Stomach (tissue), 9 donors: ENCODE data around the gene DCBLD1. TPM values are rescaled to one million over a fixed set of nuclear protein-coding genes. Genes with fewer than 3 reads are reported as not detected.

Experiments
- DNase-seq, 2 donors: peaks; one replicate each; pipeline versions ENCODE4 v3.0.0 to v3.0.0-alpha.2; 2013 to 2019
- H3K27ac ChIP-seq, 5 donors: fragments of 200-600 bp in 4 of 5; sonication (generic) in 4 of 5; one replicate each; pipeline ENCODE4 v1.5.1; 2013 to 2019; ENCODE audit warnings: mild to moderate bottlenecking in 1 of 5, moderate library complexity in 1 of 5
- H3K27me3 ChIP-seq, 3 donors: fragments of 200-600 bp; sonication (generic); one replicate each; pipeline ENCODE4 v1.5.1; 2017 to 2019; ENCODE audit warnings: mixed run types in 1 of 3
- H3K36me3 ChIP-seq, 4 donors: fragments of 200-600 bp; sonication (generic); 1 replicate in 3 of 4; 2 replicates in 1 of 4; pipeline ENCODE4 v1.5.1; 2016 to 2019
- H3K4me1 ChIP-seq, 4 donors: fragments of 200-600 bp; sonication (generic); one replicate each; pipeline ENCODE4 v1.5.1; 2016 to 2019
- H3K4me3 ChIP-seq, 4 donors: fragments of 200-600 bp; sonication (generic) in 3 of 4; one replicate each; pipeline ENCODE4 v1.5.1; 2016 to 2019; ENCODE audit warnings: mild to moderate bottlenecking in 1 of 4
- H3K9me3 ChIP-seq, 4 donors: fragments of 200-600 bp; sonication (generic); one replicate each; pipeline ENCODE4 v1.5.1; 2016 to 2019
- EP300 ChIP-seq: sonication (generic); formaldehyde crosslinking; IDR thresholded peaks from one replicate; pipeline ENCODE4 v1.6.1; 2017; ENCODE audit warnings: antibody characterized with exemption
- POLR2A ChIP-seq, 4 donors: fragments of 450-650 bp; IDR thresholded peaks; one replicate each; pipeline ENCODE4 v1.6.1; 2016; ENCODE audit warnings: antibody characterized with exemption in 4 of 4, control low read depth in 2 of 4, mild to moderate bottlenecking in 1 of 4, moderate library complexity in 1 of 4
- POLR2AphosphoS5 ChIP-seq, 3 donors: sonication (generic); formaldehyde crosslinking; IDR thresholded peaks; one replicate each; pipeline ENCODE4 v1.6.1; 2016; ENCODE audit warnings: antibody characterized with exemption in 3 of 3
- WGBS, 5 donors: extraction: QIAGEN DNeasy Blood & Tissue Kit in 3 of 5; methylation state at CpG; one replicate each; pipeline versions ENCODE4 v1.1.5 to v1.1.7; 2013 to 2018; 5-methylcytosine and 5-hydroxymethylcytosine counted together
- intact Hi-C: fragments of 100-400 bp; cut with DNase I; formaldehyde crosslinking; loops from one replicate; pipeline ENCODE4 v1.15.1; 2023; ENCODE audit warnings: low total_unique reads
- polyA plus RNA-seq, 3 donors: library from polyadenylated mRNA; stranded (reverse); fragments of 200-250 nt; gene quantifications; one replicate each; pipeline ENCODE4 v1.2.3, GENCODE V29; 2013
- total RNA-seq, 5 donors: library from RNA; depleted of rRNA; stranded (reverse); fragments of >200 nt; gene quantifications; one replicate each; pipeline versions ENCODE4 v1.1.0 to v1.2.3, GENCODE V29; 2014 to 2016
- TF ChIP-seq, protein P1 (sequence below), 7 experiments: fragments of 450-650 bp in 4 of 7; fragments of 200-600 bp in 3 of 7; sonication (generic) in 3 of 7; IDR thresholded peaks; one replicate each; pipeline ENCODE4 v1.5.1; 2016 to 2019; ENCODE audit warnings: antibody characterized with exemption in 7 of 7, control low read depth in 2 of 7, mild to moderate bottlenecking in 1 of 7
- donor health status: healthy with polysubstance abuse.
- donor health status: Bipolar disorder and iron deficiency.
- donor health status: healthy.

DCBLD1 gene
- total and polyA plus RNA-seq, 8 donors: 3.4 to 28.5 (median 9.1) TPM

DNA sequence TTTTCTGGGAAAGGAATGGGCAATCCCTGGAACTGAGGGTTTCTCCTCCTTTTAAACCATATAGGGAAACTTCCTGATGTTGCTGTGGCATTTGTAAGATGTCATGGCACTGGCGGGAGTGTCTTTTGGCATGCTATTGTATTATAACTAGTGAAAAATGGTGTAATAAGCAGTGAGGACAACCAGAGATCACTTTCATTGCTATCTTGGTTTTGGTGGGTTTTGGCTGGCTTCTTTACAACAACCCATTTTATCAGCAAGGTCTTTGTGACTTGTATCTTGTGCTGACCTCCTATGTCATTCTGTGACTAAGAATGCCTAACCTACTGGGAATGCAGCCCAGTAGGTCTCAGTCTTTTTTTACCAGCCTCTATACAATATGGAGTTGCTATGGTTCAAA, 9.1 kb upstream of the DCBLD1 start:
- H3K27ac ChIP-seq: no peak overlapping the region
- no peaks in the 10 kb centered on the region for H3K9me3 ChIP-seq
- no peaks in the 10 kb centered on the region for H3K4me1 ChIP-seq
- no peaks in the 10 kb centered on the region for H3K27me3 ChIP-seq
- TF ChIP-seq, protein P1, sequence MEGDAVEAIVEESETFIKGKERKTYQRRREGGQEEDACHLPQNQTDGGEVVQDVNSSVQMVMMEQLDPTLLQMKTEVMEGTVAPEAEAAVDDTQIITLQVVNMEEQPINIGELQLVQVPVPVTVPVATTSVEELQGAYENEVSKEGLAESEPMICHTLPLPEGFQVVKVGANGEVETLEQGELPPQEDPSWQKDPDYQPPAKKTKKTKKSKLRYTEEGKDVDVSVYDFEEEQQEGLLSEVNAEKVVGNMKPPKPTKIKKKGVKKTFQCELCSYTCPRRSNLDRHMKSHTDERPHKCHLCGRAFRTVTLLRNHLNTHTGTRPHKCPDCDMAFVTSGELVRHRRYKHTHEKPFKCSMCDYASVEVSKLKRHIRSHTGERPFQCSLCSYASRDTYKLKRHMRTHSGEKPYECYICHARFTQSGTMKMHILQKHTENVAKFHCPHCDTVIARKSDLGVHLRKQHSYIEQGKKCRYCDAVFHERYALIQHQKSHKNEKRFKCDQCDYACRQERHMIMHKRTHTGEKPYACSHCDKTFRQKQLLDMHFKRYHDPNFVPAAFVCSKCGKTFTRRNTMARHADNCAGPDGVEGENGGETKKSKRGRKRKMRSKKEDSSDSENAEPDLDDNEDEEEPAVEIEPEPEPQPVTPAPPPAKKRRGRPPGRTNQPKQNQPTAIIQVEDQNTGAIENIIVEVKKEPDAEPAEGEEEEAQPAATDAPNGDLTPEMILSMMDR (IDR thresholded peaks at IDR 0.05): no peak
- TF ChIP-seq POLR2AphosphoS5 (IDR thresholded peaks at IDR 0.05) (no peak), EP300 (no peak), POLR2A (IDR thresholded peaks at IDR 0.05) (no peak)
- no peaks in the 10 kb centered on the region for H3K36me3 ChIP-seq
- H3K4me3 ChIP-seq: no peak overlapping the region
- 75 to 100% (median 91%) methylated on average over 1 of the region's 1 CpG for WGBS, 5 donors
- no peak for DNase-seq
- intact Hi-C loops: no loop called here

DNA sequence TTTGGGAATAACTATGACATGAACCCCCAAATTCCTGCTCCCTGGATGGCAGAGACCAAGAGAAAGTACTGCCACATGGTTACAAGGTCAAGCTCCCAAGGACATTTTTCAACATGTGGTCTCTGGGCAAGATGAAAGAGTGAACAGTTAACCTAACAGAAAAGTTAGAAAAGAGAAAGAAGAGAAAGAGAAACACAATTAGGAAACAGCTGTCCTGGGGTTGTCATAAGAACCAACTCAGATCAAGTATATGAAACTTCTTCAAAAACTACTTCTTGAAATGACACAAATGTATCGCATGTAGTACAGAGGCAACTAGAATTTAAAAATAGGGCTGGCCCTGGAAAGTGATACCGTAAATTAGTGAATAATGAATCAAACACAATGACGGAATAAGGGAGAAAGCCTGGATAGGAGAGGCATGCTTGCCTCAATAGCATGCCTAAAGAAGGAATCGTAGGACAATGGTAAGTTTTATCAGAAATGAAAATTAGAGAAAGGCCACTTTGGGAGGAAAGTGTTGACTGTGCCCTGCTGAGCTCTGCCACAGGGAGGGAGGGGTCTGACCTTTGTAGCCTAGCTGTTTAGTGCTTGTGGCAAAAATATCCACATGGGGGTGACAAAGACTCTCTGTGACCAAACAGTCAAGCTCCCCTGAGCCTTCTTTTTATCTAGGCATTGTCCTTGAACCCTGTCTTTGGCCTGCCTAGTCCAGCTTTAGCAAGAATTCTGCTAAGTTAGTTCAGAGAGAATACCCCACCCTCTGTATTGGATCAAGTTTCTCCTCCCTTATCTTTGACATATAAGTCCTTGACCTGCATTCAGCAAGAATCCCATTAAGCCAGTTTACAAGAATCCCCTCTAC, 4.3 kb upstream of the DCBLD1 start:
- Histone ChIP-seq H3K27me3 (no peaks in the 10 kb centered on the region), H3K27ac (no peak overlapping the region), H3K4me1 (peaks cover 0 to 16% (median 13%) of the 10 kb centered on the region in 4 donors), H3K9me3 (no peaks in the 10 kb centered on the region), H3K36me3 (no peaks in the 10 kb centered on the region), H3K4me3 (no peak overlapping the region)
- 74 to 88% (median 77%) methylated on average over 4 of the region's 4 CpGs for WGBS, 5 donors
- no peak for TF ChIP-seq EP300
- TF ChIP-seq, protein P1 (IDR thresholded peaks at IDR 0.05): no peak
- TF ChIP-seq POLR2A (IDR thresholded peaks at IDR 0.05): no peak
- TF ChIP-seq POLR2AphosphoS5 (IDR thresholded peaks at IDR 0.05): no peak
- intact Hi-C loops: no loop called here
- DNase-seq: peak in 1 of 2 donors; percentile 50

DNA sequence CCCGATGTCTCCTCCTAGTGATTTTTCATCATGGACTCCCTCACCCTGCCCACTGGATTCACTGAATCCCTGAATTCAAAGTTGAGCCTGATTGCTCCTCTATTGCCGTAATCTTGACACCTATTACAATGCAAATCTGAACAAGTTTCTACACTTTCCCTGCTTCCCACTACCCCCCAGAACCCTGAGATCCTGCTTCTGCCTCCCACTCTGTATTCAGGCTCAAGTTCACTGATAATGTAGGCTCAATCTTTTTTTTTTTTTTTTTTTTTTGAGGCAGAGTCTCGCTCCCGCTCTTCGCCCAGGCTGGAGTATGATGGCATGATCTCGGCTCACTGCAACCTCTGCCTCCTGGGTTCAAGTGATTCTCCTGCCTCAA, 3.6 kb upstream of the DCBLD1 start:
- 91 to 99% (median 96%) methylated on average over 6 of the region's 6 CpGs for WGBS, 5 donors
- intact Hi-C loops: no loop called here
- Histone ChIP-seq H3K27ac (no peak overlapping the region), H3K27me3 (no peaks in the 10 kb centered on the region), H3K4me1 (peaks cover 2 to 17% (median 15%) of the 10 kb centered on the region in 4 donors), H3K4me3 (no peak overlapping the region), H3K9me3 (no peaks in the 10 kb centered on the region), H3K36me3 (no peaks in the 10 kb centered on the region)
- TF ChIP-seq POLR2A (IDR thresholded peaks at IDR 0.05): no peak
- no peak for DNase-seq

DNA sequence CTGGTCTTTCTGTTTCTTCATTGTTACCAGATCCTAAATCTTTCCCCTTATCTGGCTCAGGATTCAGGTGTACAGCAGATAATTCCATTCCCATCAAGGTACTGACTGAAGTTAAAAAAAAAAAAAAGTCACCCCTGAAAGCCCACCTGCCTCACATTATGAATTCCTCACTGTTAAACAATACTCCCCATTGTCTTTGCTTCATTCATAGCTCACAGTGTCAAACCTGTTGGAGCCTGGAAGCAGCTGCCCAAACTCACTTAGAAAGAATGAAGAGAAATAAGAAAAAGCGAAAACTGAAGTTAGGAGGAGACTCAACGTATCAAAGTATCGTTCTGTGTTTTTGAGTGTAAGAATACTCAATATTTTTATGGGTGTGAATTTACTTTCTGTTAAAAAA, 1.8 kb upstream of the DCBLD1 start:
- intact Hi-C loops: no loop called here
- TF ChIP-seq, protein P1 (IDR thresholded peaks at IDR 0.05): no peak
- TF ChIP-seq POLR2A (IDR thresholded peaks at IDR 0.05): no peak
- no peak for TF ChIP-seq EP300
- no peak for TF ChIP-seq POLR2AphosphoS5 (IDR thresholded peaks at IDR 0.05)
- Histone ChIP-seq H3K36me3 (no peaks in the 10 kb centered on the region), H3K27ac (peak overlapping the region in 1 of 5 donors; percentile 97), H3K4me1 (peaks cover 12 to 36% (median 31%) of the 10 kb centered on the region in 4 donors), H3K4me3 (no peak overlapping the region), H3K27me3 (no peaks in the 10 kb centered on the region), H3K9me3 (no peaks in the 10 kb centered on the region)
- no peak for DNase-seq
- 81 to 93% (median 89%) methylated on average over 3 of the region's 3 CpGs for WGBS, 5 donors
